Measurements from ENCODE around the gene OTUD1. TPM values are rescaled to one million over a fixed set of nuclear protein-coding genes. Genes with fewer than 3 reads are reported as not detected.

OTUD1 gene
- total and polyA plus RNA-seq, 2 of the 4 experiments (the other 2 are of a cell fraction), result 1.3 to 1.4 TPM

DNA sequence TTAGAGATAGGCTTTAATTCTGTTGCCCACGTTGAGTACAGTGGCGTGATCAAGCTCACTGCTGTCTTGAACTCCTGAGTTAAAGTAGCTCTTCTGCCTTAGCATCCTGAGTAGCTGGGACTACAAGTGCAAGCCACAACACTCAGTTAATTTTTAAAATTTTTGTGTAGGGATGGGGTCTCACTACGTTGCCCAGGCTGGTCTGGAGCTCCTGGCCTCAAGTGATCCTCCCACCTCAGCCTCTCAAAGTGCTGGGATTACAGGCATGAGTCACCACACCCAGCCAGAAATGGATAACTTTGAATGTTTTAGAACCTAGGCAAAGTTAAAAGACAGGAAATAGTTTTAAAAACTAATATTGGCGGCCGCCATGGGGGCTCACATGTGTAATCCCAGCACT, 43.9 kb upstream of the OTUD1 start:
- H4K20me1 ChIP-seq (ENCODE audit: insufficient read depth, low read length), result no peaks in the 10 kb centered on the region
- no peaks in the 10 kb centered on the region for H3K36me3 ChIP-seq (ENCODE audit: control insufficient read depth, insufficient read depth, low read length)
- no peak overlapping the region for H2BK15ac ChIP-seq (ENCODE audit: low read depth, low read length)
- 100% methylated on average over 3 of the region's 5 CpGs; no CpG with 5 or more reads in 1 of the 2 experiments for WGBS, 2 experiments (ENCODE audit: extremely low coverage in 2 of 2, insufficient read length in 1 of 2)
- no peaks in the 10 kb centered on the region; the same call in 1 of the 2 replicates for H3K27me3 ChIP-seq (ENCODE audit: control insufficient read depth, insufficient read depth, low read length)
- in situ Hi-C loops (cut with MboI; ENCODE audit: low sequenced_read_pairs) (no loop called here), intact Hi-C loops (cut with micrococcal nuclease) (no loop called here), dilution Hi-C loops (cut with HindIII; ENCODE audit: low sequenced_read_pairs, unreplicated experiment) (no loop called here)
- no peak overlapping the region for H3K14ac ChIP-seq (replicated peaks; ENCODE audit: low read depth, low read length)
- no peak overlapping the region for H3K4me2 ChIP-seq (ENCODE audit: low read depth, low read length)
- ChIA-PET CTCF (no interaction called here), POLR2A (ENCODE audit: unreplicated experiment) (no interaction called here)
- H2BK20ac ChIP-seq (ENCODE audit: low read depth, low read length), result no peak overlapping the region
- peaks cover 2% of the 10 kb centered on the region for H3K4me1 ChIP-seq (ENCODE audit: control insufficient read depth, insufficient read depth, low read length)
- H3K27ac ChIP-seq (ENCODE audit: insufficient read depth, low read length), result no peak overlapping the region
- H2BK5ac ChIP-seq (ENCODE audit: low read depth, low read length, poor library complexity, severe bottlenecking), result no peak overlapping the region
- ATAC-seq (ENCODE audit: low read depth), result no peak
- H3K9ac ChIP-seq (ENCODE audit: low read depth, low read length), result no peak overlapping the region
- H3K9me1 ChIP-seq (ENCODE audit: insufficient read depth, low read length), result no peaks in the 10 kb centered on the region
- H3K9me3 ChIP-seq (ENCODE audit: control insufficient read depth, insufficient read depth, low read length), result no peaks in the 10 kb centered on the region
- no peak overlapping the region for H2BK120ac ChIP-seq (ENCODE audit: low read depth, low read length)
- no peak overlapping the region for H4K5ac ChIP-seq (ENCODE audit: low read depth, low read length)
- no TSS peak for BruUV-seq (replicated peaks)
- H2AK9ac ChIP-seq (replicated peaks; ENCODE audit: low read depth, low read length, poor library complexity), result no peak overlapping the region
- TF ChIP-seq CHD1 (IDR thresholded peaks at IDR 0.05; ENCODE audit: low read depth, low read length) (no peak), POLR2A (IDR thresholded peaks at IDR 0.05; ENCODE audit: low read depth, low read length) (no peak), FOS (IDR thresholded peaks at IDR 0.05; ENCODE audit: low read depth, low read length) (no peak), RFX5 (IDR thresholded peaks at IDR 0.05; ENCODE audit: low read depth, low read length) (no peak), MAZ (IDR thresholded peaks at IDR 0.05; ENCODE audit: borderline replicate concordance, low read depth, low read length) (no peak)
- TF ChIP-seq, protein P1, sequence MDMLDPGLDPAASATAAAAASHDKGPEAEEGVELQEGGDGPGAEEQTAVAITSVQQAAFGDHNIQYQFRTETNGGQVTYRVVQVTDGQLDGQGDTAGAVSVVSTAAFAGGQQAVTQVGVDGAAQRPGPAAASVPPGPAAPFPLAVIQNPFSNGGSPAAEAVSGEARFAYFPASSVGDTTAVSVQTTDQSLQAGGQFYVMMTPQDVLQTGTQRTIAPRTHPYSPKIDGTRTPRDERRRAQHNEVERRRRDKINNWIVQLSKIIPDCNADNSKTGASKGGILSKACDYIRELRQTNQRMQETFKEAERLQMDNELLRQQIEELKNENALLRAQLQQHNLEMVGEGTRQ (IDR thresholded peaks at IDR 0.05; ENCODE audit: low read depth, low read length), result no peak
- no peak overlapping the region for H3K18ac ChIP-seq (ENCODE audit: low read depth, low read length)
- no peak overlapping the region for H3K23ac ChIP-seq (ENCODE audit: low read depth, low read length)
- H2AK5ac ChIP-seq (ENCODE audit: low read depth, low read length), result no peak overlapping the region
- H3K4me3 ChIP-seq (ENCODE audit: insufficient read depth, low read depth, low read length), result no peak overlapping the region
- DNase-seq, result no peak
- H4K8ac ChIP-seq (ENCODE audit: low read depth in 2 of 2, low read length in 2 of 2), result no peak overlapping the region
- H3K4ac ChIP-seq (ENCODE audit: low read depth, low read length), result no peak overlapping the region
- no peak overlapping the region for H4K91ac ChIP-seq (ENCODE audit: insufficient read depth, low read depth, low read length)
- no peak overlapping the region for H3K56ac ChIP-seq (ENCODE audit: extremely low read depth, insufficient read depth, low read length)
- no peak overlapping the region for H2AFZ ChIP-seq (replicated peaks; ENCODE audit: low read length, poor library complexity)
- H3K79me1 ChIP-seq (ENCODE audit: low read depth in 1 of 2, low read length in 2 of 2), result no peaks in the 10 kb centered on the region

Data from IMR-90 (cell line).